ENCODE data around the gene TNN.

DNA sequence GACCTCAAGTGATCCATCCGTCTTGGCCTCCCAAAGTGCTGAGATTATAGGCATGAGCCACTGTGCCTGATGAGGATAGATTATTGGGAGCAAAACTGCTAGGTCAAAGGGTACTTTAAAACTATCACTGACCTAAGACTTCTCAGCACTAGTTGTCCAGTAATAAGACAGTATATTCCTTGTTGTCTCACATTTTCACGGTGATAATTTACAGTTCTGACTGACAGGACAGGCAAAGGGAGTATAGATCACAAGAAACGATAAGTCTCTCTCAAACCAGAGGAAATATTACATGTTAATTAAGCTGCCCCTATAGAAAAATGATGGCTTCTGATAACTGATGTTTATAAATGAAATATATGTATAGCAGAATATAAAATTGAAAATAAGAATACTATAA is 48.1 kb upstream of the TNN start:
- TF ChIP-seq, protein P1, sequence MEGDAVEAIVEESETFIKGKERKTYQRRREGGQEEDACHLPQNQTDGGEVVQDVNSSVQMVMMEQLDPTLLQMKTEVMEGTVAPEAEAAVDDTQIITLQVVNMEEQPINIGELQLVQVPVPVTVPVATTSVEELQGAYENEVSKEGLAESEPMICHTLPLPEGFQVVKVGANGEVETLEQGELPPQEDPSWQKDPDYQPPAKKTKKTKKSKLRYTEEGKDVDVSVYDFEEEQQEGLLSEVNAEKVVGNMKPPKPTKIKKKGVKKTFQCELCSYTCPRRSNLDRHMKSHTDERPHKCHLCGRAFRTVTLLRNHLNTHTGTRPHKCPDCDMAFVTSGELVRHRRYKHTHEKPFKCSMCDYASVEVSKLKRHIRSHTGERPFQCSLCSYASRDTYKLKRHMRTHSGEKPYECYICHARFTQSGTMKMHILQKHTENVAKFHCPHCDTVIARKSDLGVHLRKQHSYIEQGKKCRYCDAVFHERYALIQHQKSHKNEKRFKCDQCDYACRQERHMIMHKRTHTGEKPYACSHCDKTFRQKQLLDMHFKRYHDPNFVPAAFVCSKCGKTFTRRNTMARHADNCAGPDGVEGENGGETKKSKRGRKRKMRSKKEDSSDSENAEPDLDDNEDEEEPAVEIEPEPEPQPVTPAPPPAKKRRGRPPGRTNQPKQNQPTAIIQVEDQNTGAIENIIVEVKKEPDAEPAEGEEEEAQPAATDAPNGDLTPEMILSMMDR (conservative IDR thresholded peaks at IDR 0.05 in 1 of 2, IDR thresholded peaks at IDR 0.05 in 1 of 2; ENCODE audit: low read depth in 1 of 2, low read length in 2 of 2), result no peak
- TF ChIP-seq EZH2 (IDR thresholded peaks at IDR 0.05; ENCODE audit: low read length, missing control alignments), result no peak
